DND-41 (cell line): Measurements from ENCODE around the gene NR2F1.

Source experiments
- CTCF ChIP-seq: IDR thresholded peaks from 2 replicates; pipeline ENCODE4 v1.5.1; 2012; ENCODE audit warnings: borderline replicate concordance, low read length, moderate library complexity, mild to moderate bottlenecking; ENCODE audit not compliant: poor library complexity, severe bottlenecking; ENCODE audit errors: extremely low read depth
- EZH2 ChIP-seq: IDR thresholded peaks from 3 replicates; pipeline ENCODE4 v1.6.1; 2012; ENCODE audit warnings: borderline replicate concordance, low read depth, mild to moderate bottlenecking, moderate library complexity, low read length, inconsistent platforms; ENCODE audit not compliant: severe bottlenecking

- TF ChIP-seq EZH2 (no peak), CTCF (peak; percentile 68)
Observed at GRCh38 chr5:93607367-93608258, 24.6 kb downstream of the NR2F1 start.
